ENCODE results near the gene ZMYND8.

The ZMYND8 gene

DNA sequence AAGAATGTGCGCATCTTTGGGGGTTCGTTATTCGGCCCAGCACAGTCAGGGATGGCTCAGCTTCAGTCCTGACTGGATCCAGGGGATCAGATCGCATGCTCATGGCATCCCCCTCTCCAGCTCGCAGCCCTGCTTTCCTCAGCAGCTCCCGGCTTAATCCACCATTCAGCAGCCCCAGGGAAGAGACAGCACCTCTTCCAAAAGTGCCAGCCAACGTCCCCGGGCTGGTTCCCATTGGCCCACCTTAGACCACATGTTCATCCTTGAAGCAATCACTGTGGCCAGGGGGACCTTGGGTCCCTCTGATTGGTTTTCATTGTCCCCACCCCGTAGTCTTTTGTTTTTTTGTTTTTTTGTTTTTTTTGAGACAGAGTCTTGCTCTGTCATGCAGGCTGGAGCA is 188.7 kb downstream of the ZMYND8 start:
- DNase-seq = no peak

- DNase-seq = no peak
Observed at GRCh38 chr20:47165376-47165865, 191.1 kb downstream of the ZMYND8 start.

DNA sequence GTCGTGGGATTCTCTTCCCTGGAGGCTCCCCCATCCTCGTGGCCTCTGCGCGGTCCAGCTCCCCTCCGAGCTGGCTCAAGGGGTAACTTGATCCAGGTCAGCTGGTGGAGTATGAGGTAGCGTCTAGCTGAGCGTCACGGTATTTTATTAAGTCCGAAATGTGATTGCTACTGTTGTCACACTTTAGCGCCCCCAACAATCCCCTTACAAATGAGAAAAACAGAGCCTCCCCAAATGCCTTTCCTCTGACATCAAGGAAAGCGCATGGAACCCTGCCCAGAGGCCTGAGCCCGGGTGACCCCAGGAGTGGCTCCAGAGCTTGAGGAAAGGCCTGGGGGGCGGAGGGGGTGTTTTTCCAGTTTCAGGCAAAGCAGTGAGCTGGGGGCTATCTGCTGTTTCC is 192.4 kb downstream of the ZMYND8 start:
- no peak for DNase-seq

DNA sequence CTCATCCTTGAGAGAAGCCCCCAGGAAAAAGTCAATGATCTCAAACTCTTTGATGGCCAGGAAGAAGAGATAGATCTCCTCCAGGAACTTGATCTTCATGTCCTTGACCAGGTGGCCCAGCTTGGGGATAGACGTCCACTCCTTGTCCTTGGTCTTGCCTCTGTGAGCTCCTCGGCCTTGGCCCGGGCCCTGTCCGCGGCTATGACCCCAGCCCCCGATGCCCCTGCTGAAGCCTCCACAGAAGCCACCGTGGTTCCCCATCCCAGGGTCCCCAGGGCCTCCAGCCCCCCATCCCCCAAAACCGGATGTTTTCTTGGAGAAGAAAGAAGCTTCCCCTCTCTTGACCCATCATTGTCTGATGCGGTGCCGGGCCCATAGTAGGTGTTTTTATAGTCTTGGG is 195.1 kb downstream of the ZMYND8 start:
- no peak for DNase-seq

- DNase-seq = no peak
Observed at GRCh38 chr20:47160992-47161391, 195.5 kb downstream of the ZMYND8 start.

DNA sequence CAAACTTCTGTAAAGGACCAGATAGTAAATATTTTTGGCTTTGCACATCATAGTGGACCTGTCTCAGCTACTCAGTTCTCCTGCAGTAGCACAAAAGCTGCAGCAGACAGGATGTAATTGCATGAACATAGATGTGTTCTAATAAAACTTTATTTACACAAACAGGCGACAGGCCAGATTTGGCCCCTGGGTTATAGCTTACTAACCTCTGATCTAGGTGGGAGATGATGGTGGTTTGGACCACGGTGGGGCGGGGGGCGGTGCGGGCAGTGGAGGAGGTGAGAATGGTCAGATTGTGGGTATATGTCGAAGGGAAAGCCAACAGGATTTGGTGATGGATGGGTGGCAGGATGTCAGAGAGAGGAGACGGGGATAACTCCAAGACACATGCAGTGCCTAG is 196.3 kb downstream of the ZMYND8 start:
- DNase-seq = no peak

Data from NCI-H1436 treated with DMSO at 0.1 percent for 48 hours (cell line).